ENCODE data around the gene TMC8.
"Not testable (repeated sequence)": the region's sequence is repeated elsewhere in the genome, so short reads cannot be mapped to it uniquely, and the experiment has no call there.

Gene TMC8

DNA sequence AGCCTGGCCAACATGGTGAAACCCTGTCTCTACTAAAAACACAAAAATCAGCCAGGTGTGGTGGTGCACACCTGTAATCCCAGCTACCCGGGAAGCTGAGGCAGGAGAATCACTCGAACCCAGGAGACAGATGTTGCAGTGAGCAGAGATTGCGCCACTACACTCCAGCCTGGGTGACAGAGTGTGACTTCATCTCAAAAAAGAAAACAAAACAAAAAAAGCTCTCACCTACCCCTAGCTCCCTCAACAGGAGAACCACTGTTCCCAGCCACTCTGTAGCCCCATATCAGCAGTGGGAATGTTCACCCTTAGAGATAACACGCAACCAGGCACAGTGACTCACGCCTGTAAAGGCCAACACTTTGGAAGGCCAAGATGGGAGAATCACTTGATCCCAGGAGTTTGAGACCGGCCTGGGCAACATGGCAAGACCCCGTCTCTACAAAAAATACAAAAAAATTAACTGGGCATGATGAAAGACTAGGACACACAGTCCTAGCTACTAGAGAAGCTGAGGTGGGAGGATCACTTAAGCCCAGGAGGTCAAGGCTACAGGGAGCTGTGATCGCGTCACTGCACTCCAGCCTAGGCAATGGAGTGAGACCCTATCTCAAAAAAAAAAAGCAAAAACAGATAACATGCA, 5.4 kb downstream of the TMC8 start:
- DNase-seq (ENCODE audit: low spot score), result no peak

DNA sequence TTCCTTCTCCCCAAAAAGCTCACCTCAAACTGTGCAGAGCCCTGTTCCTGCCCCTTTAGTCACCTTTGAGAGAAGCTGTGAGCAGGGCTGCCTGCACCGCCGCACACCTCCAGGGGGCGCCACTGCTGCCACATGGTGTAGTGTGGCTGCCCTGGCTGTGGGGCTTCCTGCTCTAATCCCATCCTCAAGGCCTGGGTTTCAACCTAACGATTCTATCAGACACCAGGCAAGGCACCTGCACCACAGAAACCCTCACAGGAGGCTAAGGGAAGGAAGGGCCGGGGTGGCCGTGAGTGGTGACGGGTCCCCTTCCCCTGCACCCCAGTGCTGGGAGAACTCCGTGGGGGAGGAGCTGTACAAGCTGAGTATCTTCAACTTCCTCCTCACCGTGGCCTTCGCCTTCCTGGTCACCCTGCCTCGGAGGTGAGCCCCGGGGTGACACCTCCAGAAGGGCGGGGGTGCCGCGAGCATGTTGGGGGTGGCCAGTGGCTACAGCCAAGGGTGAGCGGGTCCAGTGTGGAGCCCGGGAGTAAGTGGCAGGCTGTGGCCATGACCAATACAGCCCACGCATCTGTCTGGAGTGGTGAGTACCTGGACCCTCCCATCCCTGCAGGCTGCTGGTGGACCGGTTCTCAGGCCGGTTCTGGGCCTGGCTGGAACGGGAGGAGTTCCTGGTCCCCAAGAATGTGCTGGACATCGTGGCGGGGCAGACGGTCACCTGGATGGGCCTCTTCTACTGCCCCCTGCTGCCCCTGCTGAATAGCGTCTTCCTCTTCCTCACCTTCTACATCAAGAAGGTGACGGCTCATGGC, 7.0 kb downstream of the TMC8 start:
- DNase-seq (ENCODE audit: low spot score), result peak; percentile 49

DNA sequence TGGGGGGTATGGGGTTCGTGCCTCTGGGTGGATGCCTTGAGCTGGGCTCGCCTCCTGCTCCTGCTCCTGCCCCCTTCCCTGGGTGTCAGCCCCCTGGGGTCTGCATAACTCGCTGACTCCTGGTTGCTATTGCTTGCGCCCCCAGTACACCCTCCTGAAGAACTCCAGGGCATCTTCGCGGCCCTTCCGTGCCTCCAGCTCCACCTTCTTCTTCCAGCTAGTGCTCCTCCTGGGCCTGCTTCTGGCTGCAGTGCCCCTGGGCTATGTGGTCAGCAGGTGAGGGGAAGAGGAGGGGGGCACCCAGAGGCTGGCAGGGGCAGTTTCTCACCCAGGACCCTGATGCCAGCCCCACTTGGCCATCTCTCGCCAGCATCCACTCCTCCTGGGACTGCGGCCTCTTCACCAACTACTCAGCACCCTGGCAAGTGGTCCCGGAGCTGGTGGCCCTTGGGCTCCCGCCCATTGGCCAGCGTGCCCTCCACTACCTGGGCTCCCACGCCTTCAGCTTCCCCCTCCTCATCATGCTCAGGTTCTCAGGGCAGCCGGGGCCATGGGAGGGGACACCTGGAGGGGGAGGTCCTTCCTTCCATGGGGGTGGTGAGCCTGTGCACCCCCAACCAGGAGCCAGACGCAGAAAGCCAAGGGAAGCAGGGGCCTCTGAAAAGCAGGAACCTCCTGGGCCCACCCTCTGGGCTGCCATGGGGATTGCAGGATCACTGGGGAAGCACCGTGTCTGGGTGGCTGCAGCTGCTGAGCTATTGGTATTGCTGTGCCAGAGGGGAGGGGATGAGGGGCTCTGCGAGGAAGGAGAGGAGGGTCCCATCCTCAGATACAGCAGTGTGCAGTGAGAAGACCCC, 7.9 kb downstream of the TMC8 start:
- DNase-seq (ENCODE audit: low spot score), result no peak

DNA sequence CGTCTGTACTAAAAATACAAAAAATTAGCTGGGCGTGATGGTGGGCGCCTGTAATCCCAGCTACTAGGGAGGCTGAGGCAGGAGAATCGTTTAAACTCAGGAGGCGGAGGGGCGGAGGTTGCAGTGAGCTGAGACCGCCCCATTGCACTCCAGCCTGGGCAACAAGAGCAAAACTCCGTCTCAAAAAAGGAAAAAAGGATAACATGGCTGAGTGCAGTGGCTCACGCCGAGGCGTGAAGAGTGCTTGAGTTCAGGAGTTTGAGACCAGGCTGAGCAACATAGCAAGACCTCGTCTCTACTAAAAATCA, 9.2 kb downstream of the TMC8 start:
- DNase-seq (ENCODE audit: low spot score), result not testable (repeated sequence)

DNA sequence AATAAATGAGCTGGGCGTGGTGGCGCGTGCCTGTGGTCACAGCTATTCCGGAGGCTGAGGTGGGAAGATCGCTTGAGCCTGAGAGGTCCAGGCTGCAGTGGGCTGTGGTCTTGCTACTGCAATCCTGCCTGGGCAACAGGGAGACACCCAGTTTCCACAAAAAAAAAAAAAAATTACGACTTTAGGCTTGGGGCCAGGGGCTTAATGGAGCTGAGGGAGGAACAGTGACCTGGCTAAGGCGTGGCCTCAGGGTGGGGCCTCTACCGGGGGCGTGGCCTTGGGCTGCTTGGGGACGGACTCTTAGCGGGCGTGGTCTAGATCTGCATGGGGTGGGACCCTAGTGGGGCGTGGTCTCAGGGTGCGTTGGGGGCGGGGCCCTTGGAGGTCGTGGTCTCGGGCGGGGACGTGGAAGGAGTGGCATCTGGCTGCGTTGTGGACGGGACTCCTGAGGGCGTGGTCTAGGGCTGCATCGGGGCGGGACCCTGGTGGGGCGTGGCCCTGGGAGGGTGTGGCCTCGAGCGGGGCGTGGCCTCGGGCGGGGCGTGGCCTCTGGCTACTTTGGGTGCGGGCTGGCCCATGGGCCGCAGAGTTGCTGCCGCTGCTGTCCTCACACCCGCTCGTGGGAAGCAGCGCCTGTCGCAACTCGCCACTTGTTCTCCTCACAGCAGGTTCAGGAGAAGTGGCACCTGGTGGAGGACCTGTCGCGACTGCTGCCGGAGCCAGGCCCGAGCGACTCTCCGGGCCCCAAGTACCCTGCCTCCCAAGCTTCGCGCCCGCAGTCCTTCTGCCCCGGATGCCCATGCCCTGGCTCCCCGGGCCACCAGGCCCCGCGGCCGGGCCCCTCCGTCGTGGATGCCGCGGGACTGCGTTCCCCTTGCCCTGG, 9.8 kb downstream of the TMC8 start:
- peak; percentile 93 for DNase-seq (ENCODE audit: low spot score)

DNA sequence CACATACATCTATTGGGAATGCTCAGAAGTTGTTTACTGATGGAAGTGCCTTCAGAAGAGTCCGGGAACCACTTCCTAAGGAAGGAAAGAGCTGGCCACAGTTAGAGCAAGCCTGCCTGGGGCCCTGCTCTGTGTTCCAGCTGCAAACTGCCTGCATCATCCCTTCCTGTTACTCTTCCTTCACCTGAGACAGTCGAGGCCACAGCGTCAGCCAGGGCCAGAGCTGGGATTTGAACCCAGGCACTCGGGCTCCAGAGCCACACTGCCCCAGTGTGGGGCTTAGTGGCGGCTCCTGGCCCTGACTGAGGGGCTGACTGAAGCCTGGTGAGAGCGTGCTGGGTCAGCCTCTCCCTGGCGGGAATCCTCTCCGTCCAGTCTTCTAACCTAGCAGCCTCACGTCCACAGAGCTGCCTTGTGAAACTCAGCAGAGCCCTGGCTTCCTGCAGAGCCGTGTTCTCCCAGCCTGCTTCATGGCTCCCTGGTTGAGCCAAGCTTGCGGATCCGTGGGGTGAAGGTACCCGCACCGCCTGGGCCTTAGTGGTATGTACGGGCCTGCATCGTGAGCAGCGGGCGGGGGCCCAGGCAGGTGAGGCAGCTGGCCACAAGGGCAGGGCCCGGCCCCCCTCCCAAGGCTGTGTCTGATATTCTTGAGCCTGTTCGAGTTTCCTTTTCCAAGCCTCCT, 11.0 kb downstream of the TMC8 start:
- no peak for DNase-seq (ENCODE audit: low spot score)

DNA sequence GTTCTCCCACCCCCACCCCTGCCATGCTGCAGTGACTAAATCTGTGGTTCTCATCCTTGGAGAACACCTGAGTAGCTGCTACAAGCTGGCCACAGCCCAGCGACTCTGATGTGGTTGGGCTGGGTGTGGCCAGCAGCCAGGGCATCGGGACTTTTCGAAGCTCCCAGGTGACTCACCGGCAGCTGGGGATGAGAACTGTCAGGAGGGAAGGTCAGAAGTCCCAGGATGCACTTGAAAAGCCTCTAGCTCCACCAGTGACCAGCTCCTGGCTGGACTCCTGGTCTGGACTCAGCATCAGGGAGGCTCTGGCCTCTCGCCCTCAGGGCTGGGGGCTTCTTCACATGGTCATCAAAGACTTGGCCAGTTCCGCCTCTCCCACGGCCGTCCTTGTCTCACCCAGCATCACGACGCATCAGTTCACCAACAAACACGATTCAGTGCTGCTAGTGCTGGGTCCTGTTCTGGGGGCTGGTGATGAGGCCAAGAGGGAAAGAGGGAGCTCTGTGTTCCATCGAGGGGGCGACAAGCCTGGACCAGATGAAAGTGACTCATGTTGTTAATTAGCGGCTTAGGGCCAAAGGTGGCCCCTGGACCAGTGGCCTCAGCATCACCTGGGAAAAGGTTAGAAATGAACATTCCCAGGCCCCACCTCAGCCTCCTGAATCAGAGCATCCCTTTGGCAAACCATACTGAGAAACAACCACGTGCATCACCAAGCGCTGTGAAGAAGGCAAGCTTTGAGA, 11.7 kb downstream of the TMC8 start:
- DNase-seq (ENCODE audit: low spot score), result no peak

DNA sequence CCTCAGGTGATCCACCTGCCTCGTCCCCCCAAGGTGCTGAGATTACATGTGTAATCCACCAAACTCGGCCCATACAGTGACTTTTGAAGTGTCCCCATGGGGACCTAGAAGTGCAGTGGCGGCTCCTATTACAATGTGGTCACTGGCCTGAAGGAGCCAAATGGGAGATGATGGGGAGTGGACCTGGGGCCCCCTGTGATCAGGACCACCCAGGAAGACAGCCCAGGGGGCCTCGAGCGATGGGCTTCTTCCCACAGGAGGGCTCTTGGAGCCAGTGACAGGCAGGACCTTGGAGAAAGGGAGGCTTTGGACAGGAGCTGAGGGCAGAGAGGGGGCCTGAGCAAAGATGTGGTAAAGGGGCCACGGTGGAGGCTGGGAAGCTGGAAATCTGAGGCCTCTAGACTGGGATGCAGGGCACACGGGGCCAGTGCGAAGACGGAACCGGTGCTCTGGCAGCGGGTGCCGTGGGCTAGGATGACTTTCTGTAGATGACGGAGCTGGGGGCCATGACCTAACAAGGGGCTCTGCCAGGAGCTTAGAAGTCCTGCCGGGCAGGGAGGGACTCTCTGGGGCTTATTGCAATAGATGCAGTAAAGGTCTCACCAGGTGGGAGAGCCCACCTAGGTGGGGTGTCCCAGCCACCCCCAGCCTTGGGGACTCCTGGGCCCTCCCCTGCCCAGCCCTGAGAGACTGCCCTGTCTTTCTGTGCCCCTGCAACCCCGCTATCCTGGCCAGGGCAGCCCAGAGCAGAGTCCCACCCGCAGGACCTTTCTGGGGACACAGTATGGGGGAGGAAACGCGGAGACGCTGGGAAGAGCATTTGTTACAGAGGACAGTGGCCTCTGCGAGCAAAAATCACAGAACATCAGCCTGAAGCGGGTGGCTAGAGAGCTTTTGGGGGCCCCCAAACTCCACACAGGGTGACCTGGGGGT, 12.9 kb downstream of the TMC8 start:
- no peak for DNase-seq (ENCODE audit: low spot score)

DNA sequence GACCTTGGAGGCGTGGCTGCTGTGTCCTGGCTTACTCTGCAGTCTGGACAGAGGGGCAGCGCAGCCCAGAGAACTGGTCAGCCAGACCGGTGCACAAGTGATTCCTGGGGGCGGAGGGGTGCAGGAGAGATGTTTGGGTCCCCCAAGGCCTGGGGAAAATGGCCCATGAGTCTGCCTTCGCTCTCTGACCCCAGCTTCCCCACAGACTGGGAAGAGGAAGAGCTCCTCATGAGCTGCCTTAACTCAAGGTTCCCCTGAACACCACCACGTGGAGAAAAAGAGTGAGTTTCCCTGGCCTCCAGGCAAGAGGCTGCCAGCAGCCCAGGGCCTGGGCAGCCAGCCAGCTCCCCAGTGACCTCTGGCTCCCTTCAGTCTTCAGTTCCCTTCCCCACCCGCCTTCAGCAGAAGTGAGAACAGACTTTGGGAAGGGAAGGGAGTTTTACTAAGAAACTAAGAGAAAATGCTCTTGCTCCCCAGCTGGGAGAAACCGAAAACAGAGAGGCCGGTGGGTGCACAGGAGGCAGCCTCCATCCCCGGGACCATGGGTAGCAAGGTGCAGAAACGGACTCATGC, 13.7 kb downstream of the TMC8 start:
- no peak for DNase-seq (ENCODE audit: low spot score)

DNA sequence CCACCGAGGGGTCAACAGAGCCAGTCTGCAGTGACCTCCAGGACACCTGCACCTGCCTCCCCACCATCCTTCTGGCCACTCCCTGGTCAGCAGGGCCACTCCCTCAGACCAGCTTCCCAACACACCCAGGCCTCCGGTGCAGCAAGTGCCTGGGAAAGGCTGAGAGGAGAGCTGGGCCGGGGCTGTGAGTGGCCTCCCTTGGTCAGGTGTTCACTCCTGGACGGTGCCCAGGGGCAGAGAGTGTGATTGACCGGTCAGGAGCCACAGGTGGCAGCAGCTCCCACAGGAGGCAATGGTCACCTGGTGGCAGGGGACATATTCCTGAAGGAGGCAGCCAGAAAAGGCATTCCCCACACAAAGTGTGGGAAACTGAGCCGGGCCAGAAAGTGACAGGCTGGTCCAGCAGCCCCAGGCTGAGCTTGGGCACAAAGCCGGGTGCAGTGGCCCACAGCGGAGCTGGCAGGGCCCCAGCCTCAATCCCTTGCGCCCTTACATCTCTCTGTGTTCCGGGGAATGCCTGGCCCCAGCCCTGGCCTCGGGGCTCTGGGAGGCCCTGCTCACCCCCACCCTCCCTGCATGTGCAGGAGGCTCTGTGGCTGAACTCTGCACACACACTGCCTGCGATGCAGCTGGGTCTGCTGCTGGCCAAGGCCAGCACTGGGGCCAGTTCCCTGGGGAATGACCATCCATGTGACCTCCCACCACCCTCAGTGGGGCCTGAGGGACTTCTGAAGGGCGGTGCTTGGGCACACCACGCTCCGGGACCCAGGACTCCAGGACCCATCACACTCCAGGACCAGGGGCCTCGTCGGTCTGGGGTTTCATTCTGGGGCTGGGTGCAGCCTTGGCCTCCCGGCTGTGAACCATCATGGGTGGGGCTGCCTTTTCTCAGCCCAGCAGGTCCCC, 14.4 kb downstream of the TMC8 start:
- no peak for DNase-seq (ENCODE audit: low spot score)

DNA sequence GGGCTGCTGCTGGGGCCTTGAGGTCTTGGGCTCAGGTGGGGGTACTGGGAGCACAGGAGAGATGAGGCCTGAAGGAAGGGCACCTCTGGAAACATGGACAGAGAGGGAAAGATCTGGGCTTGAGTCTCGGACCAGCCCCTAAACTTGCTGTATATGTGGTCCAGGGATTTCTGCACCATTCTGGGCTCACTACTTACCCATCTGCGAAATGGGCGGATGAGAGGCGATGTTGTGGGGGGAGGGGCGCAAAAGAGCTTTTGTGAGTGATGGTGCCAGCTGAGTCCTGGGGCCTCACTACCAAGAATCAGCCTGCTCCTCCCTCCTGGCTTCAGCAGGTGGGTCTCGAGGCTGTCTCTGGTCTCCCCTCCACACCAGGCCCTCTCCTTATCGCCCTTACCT, 15.9 kb downstream of the TMC8 start:
- no peak for DNase-seq (ENCODE audit: low spot score)

DNA sequence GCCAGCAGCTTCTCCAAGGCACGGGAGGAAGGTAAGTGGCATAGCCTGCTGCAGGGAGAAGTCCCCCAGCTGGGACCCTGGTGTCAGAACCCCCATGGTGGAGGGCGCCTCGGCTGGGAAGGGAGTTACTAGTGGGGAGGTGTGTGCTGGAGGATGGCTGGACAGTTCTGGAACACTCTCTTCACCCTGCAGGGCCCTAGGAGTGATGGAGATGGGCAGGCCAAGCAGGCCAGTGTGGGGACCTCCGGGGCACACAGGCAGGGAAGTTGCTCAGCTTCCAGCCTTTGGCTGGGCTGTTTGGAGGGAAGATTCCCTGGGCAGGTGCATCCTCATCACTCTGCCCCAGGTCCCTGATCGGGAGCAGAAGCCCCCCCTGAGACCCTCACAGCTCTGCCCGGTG, 16.3 kb downstream of the TMC8 start:
- DNase-seq (ENCODE audit: low spot score), result no peak

DNA sequence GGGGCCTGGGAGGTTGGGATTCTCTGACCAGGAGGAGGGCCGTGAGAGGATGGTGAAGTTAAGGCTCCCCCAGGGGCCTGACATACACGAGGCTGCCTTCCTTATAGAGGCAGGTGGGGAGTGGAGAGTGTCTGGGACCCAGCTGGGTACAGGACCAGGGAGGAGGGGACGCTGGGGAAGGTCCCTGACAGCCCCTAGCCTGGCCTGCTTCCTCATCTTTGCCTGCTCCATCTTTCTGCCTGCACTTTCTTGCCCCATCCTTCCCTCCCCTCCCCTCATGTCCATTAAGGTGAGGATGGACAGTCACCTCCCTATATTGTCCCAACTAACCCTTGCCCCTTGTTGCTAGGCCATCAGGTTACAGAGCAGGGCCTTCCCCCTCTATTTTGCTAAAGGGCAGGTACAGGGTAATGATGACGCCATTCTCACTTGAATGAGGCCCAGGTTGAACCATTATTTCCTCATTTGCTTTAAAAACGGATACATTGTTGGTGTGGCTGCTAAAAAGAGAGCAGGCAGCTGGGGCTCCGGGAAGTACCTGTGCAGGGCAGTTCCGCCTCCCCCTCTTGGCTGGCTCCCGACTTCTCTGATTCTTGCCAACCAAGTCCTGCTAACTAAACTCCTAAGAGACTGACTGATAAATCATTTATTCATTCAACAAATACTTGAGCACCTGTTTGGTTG, 16.9 kb downstream of the TMC8 start:
- DNase-seq (ENCODE audit: low spot score), result no peak

DNA sequence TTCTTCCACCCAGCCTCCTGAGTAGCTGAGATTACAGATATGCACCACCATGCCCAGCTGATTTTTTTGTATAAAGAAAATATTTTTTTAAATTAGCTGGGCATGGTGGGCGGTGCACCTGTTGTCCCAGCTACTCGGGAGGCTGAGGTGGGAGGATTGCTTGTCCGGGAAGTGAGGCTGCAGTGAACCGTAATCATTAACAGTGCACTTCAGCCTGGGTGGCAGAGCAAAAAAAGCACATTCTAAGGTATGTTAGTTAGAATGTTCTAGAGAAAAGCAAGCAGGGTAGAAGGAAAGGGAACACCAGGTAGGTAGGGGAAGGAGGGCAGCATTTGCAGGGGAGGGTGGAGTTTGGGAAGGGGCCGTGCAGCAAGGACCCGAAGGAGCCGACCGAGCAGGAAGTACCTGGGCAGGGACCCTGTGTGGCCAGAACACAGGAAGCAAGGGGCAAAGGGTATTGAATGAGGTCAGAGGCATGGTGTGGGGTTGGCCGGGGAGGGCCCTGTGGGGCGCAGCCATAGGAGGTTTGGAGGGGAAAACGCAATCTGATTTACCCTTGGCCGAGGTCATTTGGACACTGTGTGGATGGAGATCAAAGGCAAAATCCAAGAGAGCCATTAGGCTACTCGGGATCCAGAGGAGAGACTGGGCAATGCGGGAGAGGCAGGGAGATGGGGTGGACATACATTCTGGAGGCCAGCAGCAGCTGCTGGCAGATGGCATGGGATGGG, 17.9 kb downstream of the TMC8 start:
- no peak for DNase-seq (ENCODE audit: low spot score)

DNA sequence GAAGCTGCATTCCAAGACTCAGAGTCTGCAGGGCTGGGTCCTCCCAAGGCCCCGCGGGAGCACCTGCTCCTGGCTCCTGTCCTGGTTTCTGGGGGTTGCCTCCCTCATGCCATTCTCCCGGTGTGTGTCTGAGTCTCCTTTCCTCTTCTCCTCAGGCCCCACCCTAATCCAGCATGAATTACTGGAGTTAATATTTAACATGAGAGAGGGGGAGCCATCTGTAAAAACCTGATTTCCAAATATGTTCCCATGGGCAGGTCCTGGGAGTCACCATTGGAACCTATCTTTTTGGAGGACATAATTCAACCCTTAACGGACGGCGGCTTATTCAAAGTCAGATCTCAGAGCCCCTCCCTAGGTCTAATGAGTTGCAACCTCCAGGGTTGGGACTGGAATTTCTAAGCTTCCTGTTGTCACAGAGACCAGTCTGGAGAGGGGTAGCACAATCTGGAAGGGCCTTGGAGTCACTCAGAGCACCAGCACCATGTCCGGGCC, 21.0 kb downstream of the TMC8 start:
- DNase-seq (ENCODE audit: low spot score), result no peak

All from CD4-positive, alpha-beta T cell treated with Interleukin-6 at 100 ng/mL for 8 hours (primary cell).